ENCODE results near the gene FAAH2.

- TF ChIP-seq POLR2A (IDR thresholded peaks at IDR 0.05; ENCODE audit: low read depth) (no peak), CTCF (IDR thresholded peaks at IDR 0.05) (no peak)
Measured at GRCh38 chrX:57447856-57448255, 161.3 kb downstream of the FAAH2 start.
